SU-DHL-6 (cell line): ENCODE results near the gene COL18A1.

Experiments
- EZH2phosphoT487 ChIP-seq: fragments of 200-600 bp; sonication (generic), shearing (Covaris generic); conservative IDR thresholded peaks from 2 replicates; pipeline ENCODE4 v1.6.1; 2018; ENCODE audit warnings: mild to moderate bottlenecking, antibody characterized with exemption, low read length, moderate library complexity, mixed read lengths
- TF ChIP-seq, protein P1 (sequence below): fragments of 200-600 bp; sonication (generic); IDR thresholded peaks from one replicate; pipeline ENCODE4 v1.5.1; 2017; ENCODE audit warnings: antibody characterized with exemption, mild to moderate bottlenecking, low read length, moderate library complexity; ENCODE audit not compliant: insufficient read depth, poor library complexity, severe bottlenecking

DNA sequence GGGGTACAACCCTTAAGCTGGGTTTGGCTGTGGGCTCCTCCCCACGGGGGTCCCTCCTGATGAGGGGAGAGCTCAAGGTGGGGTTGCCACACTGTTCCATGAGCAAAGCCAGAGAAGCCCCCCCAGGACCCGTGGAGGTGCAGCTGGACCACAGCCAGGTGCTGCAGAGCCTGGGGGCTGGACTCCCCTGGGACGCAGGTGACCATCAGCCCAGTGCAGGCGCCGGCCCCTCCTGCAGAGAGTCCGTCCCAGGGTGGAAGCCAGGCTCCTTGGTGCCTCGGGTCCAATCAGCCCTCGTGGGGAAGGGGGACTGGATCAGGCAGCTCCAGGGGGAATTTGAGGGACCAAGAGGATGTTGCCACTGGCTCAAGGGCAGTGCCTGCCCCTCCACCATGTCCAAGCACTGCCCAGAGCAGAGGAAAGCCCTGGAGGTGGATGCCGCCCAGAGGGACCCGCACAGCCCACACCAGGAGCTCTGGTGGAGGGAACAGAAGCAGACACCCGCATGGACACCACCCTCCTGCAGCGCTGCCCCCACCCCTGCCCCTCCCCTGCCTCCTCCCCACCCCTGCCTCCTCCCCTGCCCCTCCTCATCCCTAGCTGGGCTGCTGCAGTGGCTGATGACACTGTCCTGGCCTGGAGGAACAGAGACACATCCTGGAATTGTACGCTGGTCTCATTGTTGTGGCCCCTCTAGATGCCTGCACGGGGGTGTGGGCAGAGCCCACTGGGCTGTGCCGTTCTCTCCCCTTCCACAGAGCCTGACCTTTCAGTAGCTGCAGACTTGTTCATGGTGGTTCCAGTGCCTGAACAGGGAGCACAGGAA is 30.8 kb upstream of the COL18A1 start:
- TF ChIP-seq, protein P1, sequence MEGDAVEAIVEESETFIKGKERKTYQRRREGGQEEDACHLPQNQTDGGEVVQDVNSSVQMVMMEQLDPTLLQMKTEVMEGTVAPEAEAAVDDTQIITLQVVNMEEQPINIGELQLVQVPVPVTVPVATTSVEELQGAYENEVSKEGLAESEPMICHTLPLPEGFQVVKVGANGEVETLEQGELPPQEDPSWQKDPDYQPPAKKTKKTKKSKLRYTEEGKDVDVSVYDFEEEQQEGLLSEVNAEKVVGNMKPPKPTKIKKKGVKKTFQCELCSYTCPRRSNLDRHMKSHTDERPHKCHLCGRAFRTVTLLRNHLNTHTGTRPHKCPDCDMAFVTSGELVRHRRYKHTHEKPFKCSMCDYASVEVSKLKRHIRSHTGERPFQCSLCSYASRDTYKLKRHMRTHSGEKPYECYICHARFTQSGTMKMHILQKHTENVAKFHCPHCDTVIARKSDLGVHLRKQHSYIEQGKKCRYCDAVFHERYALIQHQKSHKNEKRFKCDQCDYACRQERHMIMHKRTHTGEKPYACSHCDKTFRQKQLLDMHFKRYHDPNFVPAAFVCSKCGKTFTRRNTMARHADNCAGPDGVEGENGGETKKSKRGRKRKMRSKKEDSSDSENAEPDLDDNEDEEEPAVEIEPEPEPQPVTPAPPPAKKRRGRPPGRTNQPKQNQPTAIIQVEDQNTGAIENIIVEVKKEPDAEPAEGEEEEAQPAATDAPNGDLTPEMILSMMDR, result no peak
- TF ChIP-seq EZH2phosphoT487, result no peak
